Astrocyte of the cerebellum (primary cell): Measurements from ENCODE around the gene PAK1IP1.
A peak's percentile ranks its signal among the peaks of the same experiment; 100 is the strongest.

ENCODE experiments used
- DNase-seq: peaks from one replicate; pipeline ENCODE4 v3.0.0-alpha.2; 2011; ENCODE audit warnings: low read depth
- H3K4me3 ChIP-seq: 2 replicates; pipeline ENCODE4 v1.5.1; 2011; ENCODE audit warnings: mild to moderate bottlenecking, low read depth, low read length, moderate library complexity
- in situ Hi-C: cut with HindIII; loops from 2 replicates; pipeline ENCODE4 v1.10.0; 2017; ENCODE audit warnings: low sequenced_read_pairs
- TF ChIP-seq, protein P1 (sequence below): IDR thresholded peaks from 2 replicates; pipeline ENCODE4 v1.5.1; 2012; ENCODE audit warnings: low read length, low read depth, moderate library complexity, mild to moderate bottlenecking; ENCODE audit errors: missing control alignments

PAK1IP1 gene

DNA sequence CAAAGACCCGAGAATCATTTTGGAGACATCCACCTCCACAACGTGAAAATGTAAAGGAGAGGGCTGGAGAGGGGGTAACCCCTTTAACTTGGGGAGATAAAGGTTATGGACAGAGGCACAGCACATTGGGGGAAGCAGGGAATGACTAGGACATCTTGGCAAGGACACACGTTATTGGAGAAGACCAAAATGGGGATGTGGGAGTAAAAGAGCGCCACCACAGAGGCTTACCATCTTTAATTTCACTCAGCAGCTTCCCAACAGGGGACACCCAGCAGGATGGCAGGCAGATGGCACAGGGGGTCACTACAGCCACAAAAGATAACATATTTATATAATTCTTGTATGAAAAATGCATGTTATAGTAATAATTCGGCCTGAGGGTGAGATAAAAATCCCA, 10.2 kb upstream of the PAK1IP1 start:
- in situ Hi-C loops, result loop anchor here (25.0 kb wide), 1 partner anchor 97 kb away; no protein-coding TSS in a partner anchor
- DNase-seq, result no peak

DNA sequence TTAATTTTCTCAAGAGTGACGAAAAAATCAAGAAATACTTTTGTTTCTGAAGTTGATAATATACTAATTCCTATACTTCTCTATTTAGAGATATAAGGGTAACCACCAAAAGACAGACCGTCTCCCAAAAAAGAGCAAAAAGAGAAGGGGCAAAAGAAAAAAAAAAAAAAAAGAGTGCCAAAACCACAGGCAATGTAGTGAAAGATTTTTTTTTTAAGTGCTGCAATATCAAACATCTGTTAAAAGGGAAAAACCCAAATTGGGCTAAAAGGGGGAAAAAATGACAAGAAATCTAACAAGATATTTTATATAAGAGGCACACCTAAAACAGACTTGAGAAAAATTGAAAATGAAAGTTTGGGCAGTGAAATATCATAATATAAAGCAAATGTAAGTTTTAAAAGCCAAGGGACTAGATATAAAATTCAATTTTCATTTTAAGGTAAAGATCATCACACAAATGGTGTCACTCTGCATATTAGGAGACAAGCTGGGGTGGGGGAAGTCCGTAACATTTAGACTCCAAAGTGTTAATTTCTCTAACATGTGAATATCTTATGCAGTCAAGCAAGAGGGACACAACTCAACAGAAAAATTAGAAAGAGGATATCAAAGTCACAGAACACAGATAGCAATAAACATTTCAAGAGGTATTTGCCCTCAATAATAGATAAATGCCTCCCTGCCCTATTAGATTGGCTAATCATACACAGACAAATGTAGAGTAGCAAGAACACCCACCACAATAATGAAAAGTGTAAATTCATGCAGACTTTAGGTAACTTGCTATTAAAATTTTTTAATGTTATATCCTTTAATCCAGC, 9.5 kb upstream of the PAK1IP1 start:
- in situ Hi-C loops, result loop anchor here (25.0 kb wide), 1 partner anchor 98 kb away; no protein-coding TSS in a partner anchor
- TF ChIP-seq, protein P1, sequence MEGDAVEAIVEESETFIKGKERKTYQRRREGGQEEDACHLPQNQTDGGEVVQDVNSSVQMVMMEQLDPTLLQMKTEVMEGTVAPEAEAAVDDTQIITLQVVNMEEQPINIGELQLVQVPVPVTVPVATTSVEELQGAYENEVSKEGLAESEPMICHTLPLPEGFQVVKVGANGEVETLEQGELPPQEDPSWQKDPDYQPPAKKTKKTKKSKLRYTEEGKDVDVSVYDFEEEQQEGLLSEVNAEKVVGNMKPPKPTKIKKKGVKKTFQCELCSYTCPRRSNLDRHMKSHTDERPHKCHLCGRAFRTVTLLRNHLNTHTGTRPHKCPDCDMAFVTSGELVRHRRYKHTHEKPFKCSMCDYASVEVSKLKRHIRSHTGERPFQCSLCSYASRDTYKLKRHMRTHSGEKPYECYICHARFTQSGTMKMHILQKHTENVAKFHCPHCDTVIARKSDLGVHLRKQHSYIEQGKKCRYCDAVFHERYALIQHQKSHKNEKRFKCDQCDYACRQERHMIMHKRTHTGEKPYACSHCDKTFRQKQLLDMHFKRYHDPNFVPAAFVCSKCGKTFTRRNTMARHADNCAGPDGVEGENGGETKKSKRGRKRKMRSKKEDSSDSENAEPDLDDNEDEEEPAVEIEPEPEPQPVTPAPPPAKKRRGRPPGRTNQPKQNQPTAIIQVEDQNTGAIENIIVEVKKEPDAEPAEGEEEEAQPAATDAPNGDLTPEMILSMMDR, result no peak
- no peak for DNase-seq
- H3K4me3 ChIP-seq, result no peak overlapping the region

More for the DNA sequence above, 10.2 kb upstream of the PAK1IP1 start:
- TF ChIP-seq, protein P1, result no peak
- H3K4me3 ChIP-seq, result no peak overlapping the region

DNA sequence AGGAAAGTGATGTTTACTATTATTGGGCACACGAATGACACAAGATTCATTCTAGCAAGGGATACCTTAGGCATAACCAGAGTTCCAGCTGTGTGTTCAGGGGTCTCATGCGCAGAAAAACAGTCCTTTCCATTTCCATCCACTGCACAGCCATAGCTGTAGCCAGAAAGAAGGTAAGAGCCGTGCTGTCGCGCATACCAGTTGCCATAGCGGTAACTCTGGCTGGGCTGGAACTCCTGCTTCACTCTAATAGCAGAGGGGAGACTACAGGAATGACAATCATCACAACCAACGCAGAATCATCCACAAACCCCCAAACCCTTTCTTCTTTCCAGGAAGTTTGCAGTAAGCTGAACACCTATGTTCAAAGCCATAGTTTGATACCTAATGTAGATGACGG, 7.9 kb upstream of the PAK1IP1 start:
- no peak for DNase-seq
- TF ChIP-seq, protein P1, result no peak
- in situ Hi-C loops, result loop anchor here (25.0 kb wide), 1 partner anchor 100 kb away; no protein-coding TSS in a partner anchor
- H3K4me3 ChIP-seq, result no peak overlapping the region

DNA sequence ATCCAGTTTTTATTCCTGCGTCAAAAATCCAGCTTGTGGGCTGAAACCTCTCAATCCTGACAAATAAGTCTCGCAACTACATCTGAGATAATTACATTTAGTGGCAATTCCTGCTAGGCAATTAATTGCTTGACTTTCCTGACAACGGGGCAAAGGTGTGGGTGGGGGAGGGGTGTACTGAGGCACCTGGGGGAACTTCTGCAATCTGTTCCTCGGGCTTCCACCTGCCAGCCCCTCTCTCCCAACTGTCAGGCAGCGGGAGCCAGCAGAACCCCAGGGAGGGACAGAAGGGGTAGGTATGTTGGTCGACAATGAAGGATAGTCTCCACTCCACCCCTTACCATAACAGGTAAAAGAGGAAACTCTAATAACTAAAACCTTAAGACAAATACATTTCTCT, 7.2 kb upstream of the PAK1IP1 start:
- H3K4me3 ChIP-seq, result no peak overlapping the region
- in situ Hi-C loops, result loop anchor here (25.0 kb wide), 1 partner anchor 100 kb away; no protein-coding TSS in a partner anchor
- DNase-seq, result no peak
- TF ChIP-seq, protein P1, result no peak

DNA sequence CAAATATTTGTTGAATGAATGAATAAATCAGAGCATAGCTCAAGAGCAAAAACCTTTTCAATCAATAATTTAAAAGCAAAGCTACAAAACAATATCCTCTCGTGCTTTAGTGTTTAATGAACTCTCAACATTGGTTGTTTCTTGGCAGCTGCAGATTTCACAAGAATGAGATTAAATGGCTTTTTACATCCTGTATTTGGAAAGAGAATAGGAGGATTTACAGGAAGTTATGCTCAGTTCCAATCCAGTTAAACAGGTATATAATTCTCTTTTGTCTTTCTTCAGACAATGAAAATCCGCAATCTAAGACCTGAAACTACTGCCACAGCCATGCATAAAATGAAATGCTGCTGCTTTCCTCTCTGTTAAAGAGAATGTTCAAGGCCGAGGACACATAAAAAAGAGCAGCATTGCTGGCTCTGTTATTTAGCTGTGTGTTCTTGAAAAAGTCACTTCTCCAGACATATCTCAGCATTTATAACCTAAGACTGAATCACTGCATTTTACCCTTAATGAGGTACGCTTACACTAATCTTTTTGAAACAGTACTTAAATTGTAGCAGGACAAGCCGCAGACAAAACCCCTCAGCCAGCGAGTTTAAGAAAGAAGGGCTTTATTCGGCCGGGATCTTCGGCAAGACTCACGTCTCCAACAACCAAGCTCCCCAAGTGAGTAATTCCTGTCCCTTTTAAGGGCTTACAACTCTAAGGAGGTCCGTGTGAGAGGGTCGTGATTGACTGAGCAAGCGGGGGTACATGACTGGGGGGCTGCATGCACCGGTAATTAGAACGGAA, 3.9 kb upstream of the PAK1IP1 start:
- in situ Hi-C loops, result loop anchor here (25.0 kb wide), 1 partner anchor 104 kb away; no protein-coding TSS in a partner anchor
- DNase-seq, result no peak
- TF ChIP-seq, protein P1, result no peak
- no peak overlapping the region for H3K4me3 ChIP-seq

DNA sequence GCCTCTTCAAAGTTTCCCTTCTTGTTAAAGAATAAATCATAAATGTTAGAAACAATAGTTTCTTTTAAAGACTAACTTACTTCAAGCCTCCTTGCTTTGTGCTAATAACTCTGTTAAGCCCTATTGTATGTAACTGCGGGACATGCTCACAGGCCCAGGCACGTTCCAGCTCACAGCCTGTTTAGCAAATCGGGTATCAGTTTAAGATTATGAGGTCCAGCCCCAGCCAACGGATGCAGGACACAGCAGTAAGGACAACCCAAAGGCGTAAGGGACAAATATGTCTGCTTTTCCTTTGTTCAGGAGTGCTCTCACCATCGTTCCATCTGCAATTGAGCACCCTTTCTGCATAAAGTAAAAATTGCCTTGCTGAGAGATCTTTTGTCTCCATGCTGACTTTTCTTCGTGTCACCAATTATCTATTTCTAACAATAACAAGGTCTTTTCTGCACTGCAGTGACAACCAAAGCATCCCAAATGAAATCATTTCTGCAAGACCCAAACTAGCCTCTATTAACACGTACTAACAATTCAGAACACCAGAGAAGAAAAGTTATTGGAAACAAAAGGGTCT, 1.7 kb upstream of the PAK1IP1 start:
- no peak for DNase-seq
- TF ChIP-seq, protein P1, result no peak
- in situ Hi-C loops, result loop anchor here (25.0 kb wide), 1 partner anchor 106 kb away; no protein-coding TSS in a partner anchor
- H3K4me3 ChIP-seq, result peak overlapping the region; percentile 96
